Measurements from ENCODE around the gene RSPH3. TPM values are rescaled to one million over a fixed set of nuclear protein-coding genes. Genes with fewer than 3 reads are reported as not detected.
A peak's percentile ranks its signal among the peaks of the same experiment; 100 is the strongest.
"Not testable (repeated sequence)": the region's sequence is repeated elsewhere in the genome, so short reads cannot be mapped to it uniquely, and the experiment has no call there.

Gene RSPH3
- total RNA-seq, 3 donors from 2014 or later (not counting 1 experiment from before 2014, with no cell fraction given): 1.5 to 2.9 (median 2.4) TPM

DNA sequence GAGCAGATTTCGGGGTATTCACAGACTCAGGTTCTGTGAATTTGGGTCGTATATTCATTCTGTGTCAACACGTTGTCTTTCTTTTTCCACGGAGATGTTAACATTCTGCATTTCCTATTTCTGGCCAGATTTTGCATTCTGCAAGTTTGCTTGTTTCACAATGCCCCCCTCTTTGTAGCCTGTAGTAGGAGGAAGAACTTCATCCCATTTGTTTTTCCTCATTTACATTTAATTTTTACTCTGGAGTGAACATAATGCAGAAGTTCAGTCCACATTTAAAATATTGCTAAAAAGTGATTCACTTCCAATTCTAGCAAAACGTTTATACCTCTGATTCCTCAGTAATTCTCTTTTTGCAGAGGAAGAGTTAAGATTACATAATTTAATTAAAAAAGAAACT is 31.8 kb upstream of the RSPH3 start:
- TF ChIP-seq, protein P1, sequence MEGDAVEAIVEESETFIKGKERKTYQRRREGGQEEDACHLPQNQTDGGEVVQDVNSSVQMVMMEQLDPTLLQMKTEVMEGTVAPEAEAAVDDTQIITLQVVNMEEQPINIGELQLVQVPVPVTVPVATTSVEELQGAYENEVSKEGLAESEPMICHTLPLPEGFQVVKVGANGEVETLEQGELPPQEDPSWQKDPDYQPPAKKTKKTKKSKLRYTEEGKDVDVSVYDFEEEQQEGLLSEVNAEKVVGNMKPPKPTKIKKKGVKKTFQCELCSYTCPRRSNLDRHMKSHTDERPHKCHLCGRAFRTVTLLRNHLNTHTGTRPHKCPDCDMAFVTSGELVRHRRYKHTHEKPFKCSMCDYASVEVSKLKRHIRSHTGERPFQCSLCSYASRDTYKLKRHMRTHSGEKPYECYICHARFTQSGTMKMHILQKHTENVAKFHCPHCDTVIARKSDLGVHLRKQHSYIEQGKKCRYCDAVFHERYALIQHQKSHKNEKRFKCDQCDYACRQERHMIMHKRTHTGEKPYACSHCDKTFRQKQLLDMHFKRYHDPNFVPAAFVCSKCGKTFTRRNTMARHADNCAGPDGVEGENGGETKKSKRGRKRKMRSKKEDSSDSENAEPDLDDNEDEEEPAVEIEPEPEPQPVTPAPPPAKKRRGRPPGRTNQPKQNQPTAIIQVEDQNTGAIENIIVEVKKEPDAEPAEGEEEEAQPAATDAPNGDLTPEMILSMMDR (IDR thresholded peaks at IDR 0.05): no peak
- WGBS (ENCODE audit: insufficient coverage): 80% methylated on average over 4 of the region's 5 CpGs
- H3K9me3 ChIP-seq (ENCODE audit: control insufficient read depth, insufficient read depth, low read length): no peaks in the 10 kb centered on the region
- Mint-ChIP-seq H3K27me3 (ENCODE audit: low read depth in 2 of 2) (no peaks in the 10 kb centered on the region), H3K27ac (peak overlapping the region in 1 of 2 donors; percentile 54), H3K36me3 (peaks cover 11% of the 10 kb centered on the region), H3K4me3 (no peak overlapping the region), H3K9me3 (no peaks in the 10 kb centered on the region), H3K4me1 (peaks cover 29 to 34% of the 10 kb centered on the region in 2 donors)
- DNase-seq (no peak), ATAC-seq (no peak)
- no peak overlapping the region for H3K27ac ChIP-seq (ENCODE audit: low read length)
- peaks cover 26% of the 10 kb centered on the region for H3K36me3 ChIP-seq (ENCODE audit: control insufficient read depth, insufficient read depth, low read length)
- H3K4me3 ChIP-seq (ENCODE audit: low read length): no peak overlapping the region
- no peaks in the 10 kb centered on the region for H3K27me3 ChIP-seq (ENCODE audit: control insufficient read depth, insufficient read depth, low read length)
- intact Hi-C loops (cut with micrococcal nuclease): no loop called here
- peaks cover 18% of the 10 kb centered on the region for H3K4me1 ChIP-seq (ENCODE audit: control insufficient read depth, insufficient read depth, low read length)

DNA sequence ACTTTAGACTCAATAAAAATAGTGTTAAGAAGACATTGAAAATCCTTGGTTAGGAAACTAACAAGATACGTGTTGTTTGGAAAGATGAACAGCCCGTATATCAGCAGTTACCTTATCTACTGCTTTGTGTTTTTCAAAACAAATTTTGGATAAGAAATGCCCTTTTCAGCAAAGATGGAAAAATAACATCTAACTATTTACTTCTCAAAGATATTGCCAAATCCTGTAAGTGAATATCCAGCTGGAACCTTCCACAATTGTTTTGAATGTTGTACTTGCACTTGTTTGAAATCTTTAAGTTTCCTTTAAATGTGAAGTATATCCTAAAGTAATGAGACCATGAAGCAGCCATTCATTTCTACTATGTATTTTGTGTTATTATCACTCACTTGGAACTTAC is 30.2 kb upstream of the RSPH3 start:
- WGBS (ENCODE audit: insufficient coverage): 100% methylated on average over 2 of the region's 2 CpGs

DNA sequence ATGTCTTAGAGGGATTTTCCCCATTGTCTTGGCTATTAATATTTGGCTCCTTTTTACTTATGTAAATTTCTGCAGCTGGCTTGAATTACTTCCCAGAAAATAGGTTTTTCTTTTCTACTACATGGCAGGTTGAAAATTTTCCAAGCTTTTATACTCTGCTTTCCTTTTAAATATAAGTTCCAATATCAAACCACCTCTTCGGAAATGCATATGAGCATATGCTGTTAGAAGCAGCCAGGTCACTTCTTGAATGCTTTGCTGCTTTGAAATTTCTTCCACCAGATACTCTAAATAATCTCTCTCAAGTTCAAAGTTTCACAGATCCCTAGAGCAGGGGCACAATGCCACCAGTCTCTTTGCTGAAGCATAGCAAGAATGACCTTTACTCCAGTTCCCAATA is 25.2 kb upstream of the RSPH3 start:
- DNase-seq; H3K27ac ChIP-seq (ENCODE audit: low read length); H3K4me1 ChIP-seq (ENCODE audit: control insufficient read depth, insufficient read depth, low read length); H3K9me3 Mint-ChIP-seq; H3K4me3 ChIP-seq (ENCODE audit: low read length); H3K36me3 ChIP-seq (ENCODE audit: control insufficient read depth, insufficient read depth, low read length); intact Hi-C loops (cut with micrococcal nuclease); H3K27me3 Mint-ChIP-seq (ENCODE audit: low read depth in 2 of 2); H3K27me3 ChIP-seq (ENCODE audit: control insufficient read depth, insufficient read depth, low read length); ATAC-seq; H3K4me3 Mint-ChIP-seq: not testable (repeated sequence)
- H3K4me1 Mint-ChIP-seq: peaks cover 13 to 14% of the 10 kb centered on the region in 2 donors
- H3K9me3 ChIP-seq (ENCODE audit: control insufficient read depth, insufficient read depth, low read length): peaks cover 18% of the 10 kb centered on the region
- peak overlapping the region in 1 of 2 donors; percentile 78 for H3K27ac Mint-ChIP-seq
- 95% methylated on average over 1 of the region's 1 CpG for WGBS (ENCODE audit: insufficient coverage)
- peaks cover 21% of the 10 kb centered on the region for H3K36me3 Mint-ChIP-seq

More for the DNA sequence above, 30.2 kb upstream of the RSPH3 start:
- intact Hi-C loops (cut with micrococcal nuclease): no loop called here
- Mint-ChIP-seq H3K27me3 (ENCODE audit: low read depth in 2 of 2) (no peaks in the 10 kb centered on the region), H3K4me1 (peaks cover 13 to 18% of the 10 kb centered on the region in 2 donors), H3K27ac (no peak overlapping the region), H3K36me3 (peaks cover 15% of the 10 kb centered on the region), H3K9me3 (peaks cover 4 to 7% of the 10 kb centered on the region in 2 donors), H3K4me3 (no peak overlapping the region)
- no peak for ATAC-seq
- peaks cover 9% of the 10 kb centered on the region for H3K36me3 ChIP-seq (ENCODE audit: control insufficient read depth, insufficient read depth, low read length)
- DNase-seq: no peak
- H3K27me3 ChIP-seq (ENCODE audit: control insufficient read depth, insufficient read depth, low read length): no peaks in the 10 kb centered on the region
- H3K9me3 ChIP-seq (ENCODE audit: control insufficient read depth, insufficient read depth, low read length): peaks cover 8% of the 10 kb centered on the region
- no peak overlapping the region for H3K4me3 ChIP-seq (ENCODE audit: low read length)
- H3K4me1 ChIP-seq (ENCODE audit: control insufficient read depth, insufficient read depth, low read length): peaks cover 3% of the 10 kb centered on the region
- TF ChIP-seq, protein P1 (IDR thresholded peaks at IDR 0.05): no peak
- H3K27ac ChIP-seq (ENCODE audit: low read length): no peak overlapping the region

DNA sequence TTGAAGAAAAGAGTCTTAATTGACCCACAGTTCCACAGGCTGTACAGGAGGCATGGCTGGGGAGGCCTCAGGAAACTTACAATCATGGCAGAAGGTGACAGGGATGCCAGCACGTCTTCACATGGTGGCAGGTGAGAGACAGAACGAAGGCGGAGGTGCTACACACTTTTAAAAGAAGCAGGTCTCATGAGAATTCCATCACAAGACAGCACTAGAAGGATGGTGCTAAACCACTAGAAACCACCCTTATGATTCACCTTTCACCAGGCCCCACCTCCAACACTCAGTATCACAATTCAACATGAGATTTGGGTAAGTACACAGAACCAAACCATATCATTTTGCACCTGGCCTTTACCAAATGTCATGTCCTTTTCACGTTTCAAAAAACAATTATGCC is 23.9 kb upstream of the RSPH3 start:
- TF ChIP-seq, protein P1 (IDR thresholded peaks at IDR 0.05): no peak
- H3K4me1 ChIP-seq (ENCODE audit: control insufficient read depth, insufficient read depth, low read length): peaks cover 7% of the 10 kb centered on the region
- Mint-ChIP-seq H3K27me3 (ENCODE audit: low read depth in 2 of 2) (no peaks in the 10 kb centered on the region), H3K4me1 (peaks cover 13 to 14% of the 10 kb centered on the region in 2 donors), H3K27ac (peak overlapping the region; percentile 78 to 83), H3K4me3 (peak overlapping the region; percentile 40), H3K36me3 (peaks cover 21% of the 10 kb centered on the region), H3K9me3 (peaks cover 6 to 10% of the 10 kb centered on the region in 2 donors)
- no peak overlapping the region for H3K27ac ChIP-seq (ENCODE audit: low read length)
- ATAC-seq: peak; percentile 66 to 97 (median 93)
- no peaks in the 10 kb centered on the region for H3K36me3 ChIP-seq (ENCODE audit: control insufficient read depth, insufficient read depth, low read length)
- 27% methylated on average over 4 of the region's 4 CpGs for WGBS (ENCODE audit: insufficient coverage)
- peak in 1 of 2 donors; percentile 29 for DNase-seq
- H3K9me3 ChIP-seq (ENCODE audit: control insufficient read depth, insufficient read depth, low read length): peaks cover 18% of the 10 kb centered on the region
- intact Hi-C loops (cut with micrococcal nuclease): no loop called here
- H3K27me3 ChIP-seq (ENCODE audit: control insufficient read depth, insufficient read depth, low read length): no peaks in the 10 kb centered on the region
- H3K4me3 ChIP-seq (ENCODE audit: low read length): no peak overlapping the region

Data from natural killer cell (primary cell).